Activated B cell treated with CpG ODN at 0.5 μM for 24 hours (primary cell): ENCODE data around the gene ZGRF1. TPM values are rescaled to one million over a fixed set of nuclear protein-coding genes. Genes with fewer than 3 reads are reported as not detected.
"Not testable (repeated sequence)": the region's sequence is repeated elsewhere in the genome, so short reads cannot be mapped to it uniquely, and the experiment has no call there.

Experiments
- ATAC-seq: fragments of 200-7000 bp; cut with Tn5 transposase; one replicate; pipeline ENCODE4 v1.10.0; 2021; ENCODE audit warnings: low read depth, mild to moderate bottlenecking, moderate library complexity
- CTCF ChIA-PET: fragments of 350-600 bp; sonication (Branson Sonifier 250); formaldehyde crosslinking; loops from one replicate; lab custom pipeline; 2021; ENCODE audit warnings: antibody characterized with exemption; lab: Charles Lee
- POLR2A ChIA-PET: fragments of 350-600 bp; sonication (Branson Sonifier 250); formaldehyde crosslinking; loops from one replicate; lab custom pipeline; 2021; ENCODE audit warnings: antibody characterized with exemption; lab: Charles Lee
- DNase-seq: peaks from one replicate; pipeline ENCODE4 v3.0.0; 2022
- H3K27ac Mint-ChIP-seq: one replicate; pipeline ENCODE4 v1.8.0; 2020; ENCODE audit warnings: mixed read lengths
- H3K27me3 Mint-ChIP-seq: one replicate; pipeline ENCODE4 v1.8.0; 2021; ENCODE audit warnings: mixed read lengths
- H3K36me3 Mint-ChIP-seq: one replicate; pipeline ENCODE4 v1.8.0; 2021; ENCODE audit warnings: low read depth, mixed read lengths
- H3K4me1 Mint-ChIP-seq: one replicate; pipeline ENCODE4 v1.8.0; 2021; ENCODE audit warnings: mixed read lengths
- H3K4me3 Mint-ChIP-seq: one replicate; pipeline ENCODE4 v1.8.0; 2020; ENCODE audit warnings: mild to moderate bottlenecking, mixed read lengths
- H3K9me3 Mint-ChIP-seq: one replicate; pipeline ENCODE4 v1.8.0; 2020; ENCODE audit warnings: mixed read lengths
- intact Hi-C: fragments of 100-400 bp; cut with micrococcal nuclease; formaldehyde crosslinking; loops from one replicate; pipeline ENCODE4 v1.15.1; 2024
- total RNA-seq: library from RNA; stranded (reverse); gene quantifications from 2 replicates; pipeline ENCODE4 v1.2.3, GENCODE V29; 2022
- TF ChIP-seq, protein P1 (sequence below): fragments of 200-600 bp; IDR thresholded peaks from one replicate; pipeline ENCODE4 v1.8.0; 2022; ENCODE audit warnings: antibody characterized with exemption, mild to moderate bottlenecking

ZGRF1 gene
- total RNA-seq, 1 donor from 2014 or later, result 13.7 TPM

GRCh38 chr4:112562254-112562879 lies 74.3 kb downstream of the ZGRF1 start:
- H3K9me3 Mint-ChIP-seq, result no peaks in the 10 kb centered on the region
- ChIA-PET POLR2A (no interaction called here), CTCF (no interaction called here)
- DNase-seq, result no peak
- TF ChIP-seq, protein P1, sequence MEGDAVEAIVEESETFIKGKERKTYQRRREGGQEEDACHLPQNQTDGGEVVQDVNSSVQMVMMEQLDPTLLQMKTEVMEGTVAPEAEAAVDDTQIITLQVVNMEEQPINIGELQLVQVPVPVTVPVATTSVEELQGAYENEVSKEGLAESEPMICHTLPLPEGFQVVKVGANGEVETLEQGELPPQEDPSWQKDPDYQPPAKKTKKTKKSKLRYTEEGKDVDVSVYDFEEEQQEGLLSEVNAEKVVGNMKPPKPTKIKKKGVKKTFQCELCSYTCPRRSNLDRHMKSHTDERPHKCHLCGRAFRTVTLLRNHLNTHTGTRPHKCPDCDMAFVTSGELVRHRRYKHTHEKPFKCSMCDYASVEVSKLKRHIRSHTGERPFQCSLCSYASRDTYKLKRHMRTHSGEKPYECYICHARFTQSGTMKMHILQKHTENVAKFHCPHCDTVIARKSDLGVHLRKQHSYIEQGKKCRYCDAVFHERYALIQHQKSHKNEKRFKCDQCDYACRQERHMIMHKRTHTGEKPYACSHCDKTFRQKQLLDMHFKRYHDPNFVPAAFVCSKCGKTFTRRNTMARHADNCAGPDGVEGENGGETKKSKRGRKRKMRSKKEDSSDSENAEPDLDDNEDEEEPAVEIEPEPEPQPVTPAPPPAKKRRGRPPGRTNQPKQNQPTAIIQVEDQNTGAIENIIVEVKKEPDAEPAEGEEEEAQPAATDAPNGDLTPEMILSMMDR, result no peak
- intact Hi-C loops, result no loop called here
- no peak overlapping the region for H3K27ac Mint-ChIP-seq
- no peaks in the 10 kb centered on the region for H3K27me3 Mint-ChIP-seq
- peaks cover 11% of the 10 kb centered on the region for H3K4me1 Mint-ChIP-seq
- no peak for ATAC-seq
- H3K36me3 Mint-ChIP-seq, result peaks cover 3% of the 10 kb centered on the region
- no peak overlapping the region for H3K4me3 Mint-ChIP-seq

GRCh38 chr4:112560084-112560483 lies 76.6 kb downstream of the ZGRF1 start:
- POLR2A ChIA-PET, result no interaction called here
- no peaks in the 10 kb centered on the region for H3K27me3 Mint-ChIP-seq

DNA sequence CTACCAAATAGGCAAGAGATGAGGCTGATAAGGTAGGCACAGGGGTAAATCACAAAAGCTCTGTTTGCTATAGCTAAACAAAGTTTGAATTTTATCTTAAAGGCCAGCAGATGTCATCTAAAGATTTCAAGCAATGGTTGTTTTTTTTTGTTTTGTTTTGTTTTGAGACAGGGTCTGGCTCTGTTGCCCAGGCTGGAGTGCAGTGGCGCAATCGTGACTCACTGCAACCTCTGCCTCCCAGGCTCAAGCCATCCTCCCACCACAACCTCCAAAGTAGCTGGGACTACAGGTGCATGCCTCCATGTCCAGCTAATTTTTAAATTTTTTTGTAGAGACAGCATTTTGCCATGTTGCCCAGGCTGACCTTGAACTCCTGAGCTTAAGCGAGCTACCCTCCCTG lies 77.7 kb downstream of the ZGRF1 start:
- TF ChIP-seq, protein P1, result no peak
- Mint-ChIP-seq H3K27me3 (no peaks in the 10 kb centered on the region), H3K9me3 (no peaks in the 10 kb centered on the region), H3K4me1 (peaks cover 11% of the 10 kb centered on the region), H3K36me3 (peaks cover 3% of the 10 kb centered on the region), H3K27ac (no peak overlapping the region), H3K4me3 (no peak overlapping the region)
- ChIA-PET CTCF (interaction anchor here (0.6 to 1.2 kb wide), 2 partner anchors 35 to 283 kb away, joined by 3 to 4 read pairs; no protein-coding TSS in a partner anchor), POLR2A (no interaction called here)
- no peak for ATAC-seq
- intact Hi-C loops, result no loop called here
- DNase-seq, result no peak

More at GRCh38 chr4:112560084-112560483, 76.6 kb downstream of the ZGRF1 start:
- CTCF ChIA-PET, result interaction anchor here (1.1 to 1.2 kb wide), 2 partner anchors 36 to 44 kb away, joined by 4 read pairs; no protein-coding TSS in a partner anchor
- intact Hi-C loops, result no loop called here
- no peaks in the 10 kb centered on the region for H3K9me3 Mint-ChIP-seq
- peaks cover 3% of the 10 kb centered on the region for H3K36me3 Mint-ChIP-seq
- no peak overlapping the region for H3K4me3 Mint-ChIP-seq
- H3K4me1 Mint-ChIP-seq, result peaks cover 11% of the 10 kb centered on the region
- no peak for ATAC-seq
- no peak overlapping the region for H3K27ac Mint-ChIP-seq
- TF ChIP-seq, protein P1, result no peak
- no peak for DNase-seq

DNA sequence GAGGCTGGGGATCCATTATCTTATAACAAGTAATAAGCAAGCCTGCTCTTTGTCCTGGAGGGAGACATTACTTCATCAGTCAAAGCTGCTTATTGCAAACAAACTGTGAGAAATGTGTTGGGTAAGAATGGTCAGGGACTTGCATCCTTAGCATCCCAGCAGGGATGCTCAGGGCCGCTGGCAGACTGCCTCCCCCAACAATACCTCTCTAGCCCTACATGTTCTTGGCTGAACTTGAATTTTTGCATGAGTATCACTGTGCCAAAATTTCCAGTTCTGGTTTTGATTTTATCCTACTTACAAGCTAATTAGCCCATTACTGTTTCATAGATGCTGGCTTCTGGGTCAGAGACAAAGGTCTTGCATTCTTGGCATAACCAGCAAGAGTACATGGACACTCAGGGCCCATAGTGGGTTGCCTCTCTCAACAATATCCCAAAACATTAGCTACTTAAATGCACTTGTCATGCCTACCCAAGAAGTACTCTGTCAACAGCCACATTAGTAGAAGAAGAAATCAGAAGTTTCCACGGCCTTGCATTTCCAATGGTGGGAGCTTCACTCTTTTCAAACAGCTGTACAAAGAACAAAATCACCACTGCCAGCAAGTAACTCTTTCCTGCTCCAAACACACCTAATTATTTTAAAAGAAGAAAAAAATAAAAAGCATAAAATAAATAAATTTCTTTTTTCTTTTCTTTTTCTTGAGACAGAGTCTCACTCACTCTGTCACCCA lies 78.9 kb downstream of the ZGRF1 start:
- TF ChIP-seq, protein P1, result no peak
- ChIA-PET POLR2A (no interaction called here), CTCF (no interaction called here)
- intact Hi-C loops, result no loop called here
- Mint-ChIP-seq H3K4me1 (peaks cover 10% of the 10 kb centered on the region), H3K4me3 (no peak overlapping the region), H3K27ac (no peak overlapping the region), H3K9me3 (no peaks in the 10 kb centered on the region), H3K27me3 (no peaks in the 10 kb centered on the region), H3K36me3 (peaks cover 3% of the 10 kb centered on the region)
- DNase-seq (no peak), ATAC-seq (no peak)

DNA sequence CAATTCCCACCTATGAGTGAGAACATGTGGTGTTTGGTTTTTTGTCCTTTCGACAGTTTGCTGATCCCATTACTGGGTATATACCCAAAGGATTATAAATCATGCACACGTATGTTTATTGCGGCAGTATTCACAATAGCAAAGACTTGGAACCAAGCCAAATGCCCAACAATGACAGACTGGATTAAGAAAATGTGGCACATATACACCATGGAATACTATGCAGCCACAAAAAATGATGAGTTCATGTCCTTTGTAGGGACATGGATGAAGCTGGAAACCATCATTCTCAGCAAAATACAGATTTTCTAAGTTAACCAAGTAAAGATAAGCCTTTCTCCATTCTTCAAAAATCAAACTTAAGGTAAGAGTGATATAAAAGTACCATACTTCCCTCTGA lies 82.4 kb downstream of the ZGRF1 start:
- H3K27me3 Mint-ChIP-seq, DNase-seq, POLR2A ChIA-PET, H3K9me3 Mint-ChIP-seq, CTCF ChIA-PET, intact Hi-C loops, H3K4me3 Mint-ChIP-seq, ATAC-seq, H3K4me1 Mint-ChIP-seq, H3K27ac Mint-ChIP-seq, H3K36me3 Mint-ChIP-seq: not testable (repeated sequence)
